Ureter (tissue), 1 donor: ENCODE measurements around the gene PLEKHG4B. TPM values are rescaled to one million over a fixed set of nuclear protein-coding genes. Genes with fewer than 3 reads are reported as not detected.
"Not testable (repeated sequence)": the region's sequence is repeated elsewhere in the genome, so short reads cannot be mapped to it uniquely, and the experiment has no call there.

Experiments used
- DNase-seq: peaks from one replicate; pipeline ENCODE4 v3.0.0-alpha.2; 2020; ENCODE audit warnings: low spot score
- total RNA-seq: library from RNA; stranded (reverse); gene quantifications from one replicate; pipeline ENCODE4 v1.2.4, GENCODE V29; 2023
- donor health status: DM: yes; HTN: yes; CAD: no.

PLEKHG4B gene
- total RNA-seq, 1 donor from 2014 or later, result 9.5 TPM

GRCh38 chr5:94113-94892 is 2.3 kb downstream of the PLEKHG4B start:
- DNase-seq, result no peak

GRCh38 chr5:95241-95980 is 3.4 kb downstream of the PLEKHG4B start:
- DNase-seq, result no peak

- no peak for DNase-seq
These were observed 5.2 kb downstream of the PLEKHG4B start for GRCh38 chr5:96976-97660.

GRCh38 chr5:99815-100214 is 7.8 kb downstream of the PLEKHG4B start:
- no peak for DNase-seq

- no peak for DNase-seq
These were observed 10.6 kb downstream of the PLEKHG4B start for GRCh38 chr5:102411-103043.

GRCh38 chr5:104106-104505 is 12.1 kb downstream of the PLEKHG4B start:
- not testable (repeated sequence) for DNase-seq

GRCh38 chr5:104778-105296 is 12.9 kb downstream of the PLEKHG4B start:
- no peak for DNase-seq

GRCh38 chr5:105504-106070 is 13.6 kb downstream of the PLEKHG4B start:
- no peak for DNase-seq

- DNase-seq, result no peak
These were observed 14.6 kb downstream of the PLEKHG4B start for GRCh38 chr5:106587-106986.

GRCh38 chr5:107526-107925 is 15.6 kb downstream of the PLEKHG4B start:
- no peak for DNase-seq

- DNase-seq, result no peak
These were observed 17.9 kb downstream of the PLEKHG4B start for GRCh38 chr5:109826-110225.

- no peak for DNase-seq
These were observed 18.4 kb downstream of the PLEKHG4B start for GRCh38 chr5:110270-110888.

GRCh38 chr5:111171-111570 is 19.2 kb downstream of the PLEKHG4B start:
- DNase-seq, result no peak

GRCh38 chr5:119486-120097 is 27.6 kb downstream of the PLEKHG4B start:
- DNase-seq, result no peak

- DNase-seq, result no peak
These were observed 29.5 kb downstream of the PLEKHG4B start for GRCh38 chr5:121432-121831.

GRCh38 chr5:125815-126214 is 33.8 kb downstream of the PLEKHG4B start:
- no peak for DNase-seq

GRCh38 chr5:126806-127205 is 34.8 kb downstream of the PLEKHG4B start:
- DNase-seq, result no peak

GRCh38 chr5:127886-128285 is 35.9 kb downstream of the PLEKHG4B start:
- DNase-seq, result no peak

GRCh38 chr5:128446-128845 is 36.5 kb downstream of the PLEKHG4B start:
- DNase-seq, result no peak

GRCh38 chr5:129148-129547 is 37.2 kb downstream of the PLEKHG4B start:
- no peak for DNase-seq

GRCh38 chr5:129820-130219 is 37.9 kb downstream of the PLEKHG4B start:
- no peak for DNase-seq
